ENCODE measurements around the gene SPAG16.
"Not testable (repeated sequence)": the region's sequence is repeated elsewhere in the genome, so short reads cannot be mapped to it uniquely, and the experiment has no call there.

Gene SPAG16

GRCh38 chr2:213315168-213315876 is 31.1 kb downstream of the SPAG16 start:
- H3K4me3 ChIP-seq (ENCODE audit: low read length) = no peak overlapping the region
- H3K9me3 ChIP-seq (ENCODE audit: insufficient read depth, low read depth, low read length) = no peaks in the 10 kb centered on the region
- H3K27me3 ChIP-seq (ENCODE audit: insufficient read depth, low read length) = no peaks in the 10 kb centered on the region
- peaks cover 15% of the 10 kb centered on the region for H3K36me3 ChIP-seq (ENCODE audit: insufficient read depth, low read depth, low read length)
- no peak overlapping the region for H3K9ac ChIP-seq (ENCODE audit: low read depth, low read length)
- H3K4me1 ChIP-seq (ENCODE audit: insufficient read depth, low read length) = no peaks in the 10 kb centered on the region
- H3K27ac ChIP-seq (ENCODE audit: low read length) = no peak overlapping the region

- H3K27me3 ChIP-seq (ENCODE audit: insufficient read depth, low read length) = no peaks in the 10 kb centered on the region
- H3K9ac ChIP-seq (ENCODE audit: low read depth, low read length) = no peak overlapping the region
- H3K9me3 ChIP-seq (ENCODE audit: insufficient read depth, low read depth, low read length) = no peaks in the 10 kb centered on the region
- no peak overlapping the region for H3K4me3 ChIP-seq (ENCODE audit: low read length)
- no peak overlapping the region for H3K27ac ChIP-seq (ENCODE audit: low read length)
- peaks cover 15% of the 10 kb centered on the region for H3K36me3 ChIP-seq (ENCODE audit: insufficient read depth, low read depth, low read length)
- no peaks in the 10 kb centered on the region for H3K4me1 ChIP-seq (ENCODE audit: insufficient read depth, low read length)
Measured at GRCh38 chr2:213316001-213316735, 31.9 kb downstream of the SPAG16 start.

GRCh38 chr2:213317929-213318328 is 33.7 kb downstream of the SPAG16 start:
- Histone ChIP-seq H3K9me3 (ENCODE audit: insufficient read depth, low read depth, low read length) (no peaks in the 10 kb centered on the region), H3K27ac (ENCODE audit: low read length) (no peak overlapping the region), H3K27me3 (ENCODE audit: insufficient read depth, low read length) (no peaks in the 10 kb centered on the region), H3K9ac (ENCODE audit: low read depth, low read length) (no peak overlapping the region), H3K36me3 (ENCODE audit: insufficient read depth, low read depth, low read length) (peaks cover 12% of the 10 kb centered on the region), H3K4me3 (ENCODE audit: low read length) (no peak overlapping the region), H3K4me1 (ENCODE audit: insufficient read depth, low read length) (no peaks in the 10 kb centered on the region)

- Histone ChIP-seq H3K27me3 (ENCODE audit: insufficient read depth, low read length) (no peaks in the 10 kb centered on the region), H3K9ac (ENCODE audit: low read depth, low read length) (no peak overlapping the region), H3K36me3 (ENCODE audit: insufficient read depth, low read depth, low read length) (peaks cover 16% of the 10 kb centered on the region), H3K9me3 (ENCODE audit: insufficient read depth, low read depth, low read length) (no peaks in the 10 kb centered on the region; the same call in 1 of the 2 replicates), H3K27ac (ENCODE audit: low read length) (no peak overlapping the region), H3K4me1 (ENCODE audit: insufficient read depth, low read length) (no peaks in the 10 kb centered on the region), H3K4me3 (ENCODE audit: low read length) (no peak overlapping the region)
Measured at GRCh38 chr2:213320604-213321003, 36.3 kb downstream of the SPAG16 start.

- no peaks in the 10 kb centered on the region for H3K4me1 ChIP-seq (ENCODE audit: insufficient read depth, low read length)
- no peak overlapping the region for H3K9ac ChIP-seq (ENCODE audit: low read depth, low read length)
- no peaks in the 10 kb centered on the region for H3K27me3 ChIP-seq (ENCODE audit: insufficient read depth, low read length)
- H3K9me3 ChIP-seq (ENCODE audit: insufficient read depth, low read depth, low read length) = peaks cover 51% of the 10 kb centered on the region
- H3K27ac ChIP-seq (ENCODE audit: low read length) = no peak overlapping the region
- no peak overlapping the region for H3K4me3 ChIP-seq (ENCODE audit: low read length)
- no peaks in the 10 kb centered on the region for H3K36me3 ChIP-seq (ENCODE audit: insufficient read depth, low read depth, low read length)
Measured at GRCh38 chr2:213336253-213336770, 52.0 kb downstream of the SPAG16 start.

GRCh38 chr2:213353419-213353818 is 69.2 kb downstream of the SPAG16 start:
- Histone ChIP-seq H3K9me3 (ENCODE audit: insufficient read depth, low read depth, low read length) (peaks cover 4% of the 10 kb centered on the region; the same call in 1 of the 2 replicates), H3K4me1 (ENCODE audit: insufficient read depth, low read length) (no peaks in the 10 kb centered on the region; the same call in 1 of the 2 replicates), H3K9ac (ENCODE audit: low read depth, low read length) (no peak overlapping the region), H3K27ac (ENCODE audit: low read length) (no peak overlapping the region), H3K27me3 (ENCODE audit: insufficient read depth, low read length) (no peaks in the 10 kb centered on the region), H3K36me3 (ENCODE audit: insufficient read depth, low read depth, low read length) (no peaks in the 10 kb centered on the region), H3K4me3 (ENCODE audit: low read length) (no peak overlapping the region)

GRCh38 chr2:213376644-213377043 is 92.4 kb downstream of the SPAG16 start:
- H3K27ac ChIP-seq (ENCODE audit: low read length) = no peak overlapping the region

GRCh38 chr2:213407027-213407426 is 122.8 kb downstream of the SPAG16 start:
- H3K27me3 ChIP-seq (ENCODE audit: insufficient read depth, low read length); H3K36me3 ChIP-seq (ENCODE audit: insufficient read depth, low read depth, low read length); H3K9ac ChIP-seq (ENCODE audit: low read depth, low read length); H3K27ac ChIP-seq (ENCODE audit: low read length); H3K9me3 ChIP-seq (ENCODE audit: insufficient read depth, low read depth, low read length); H3K4me1 ChIP-seq (ENCODE audit: insufficient read depth, low read length); H3K4me3 ChIP-seq (ENCODE audit: low read length): not testable (repeated sequence)

More at GRCh38 chr2:213376644-213377043, 92.4 kb downstream of the SPAG16 start:
- no peaks in the 10 kb centered on the region for H3K9me3 ChIP-seq (ENCODE audit: insufficient read depth, low read depth, low read length)
- H3K4me3 ChIP-seq (ENCODE audit: low read length) = no peak overlapping the region
- no peak overlapping the region for H3K9ac ChIP-seq (ENCODE audit: low read depth, low read length)
- H3K4me1 ChIP-seq (ENCODE audit: insufficient read depth, low read length) = no peaks in the 10 kb centered on the region
- H3K27me3 ChIP-seq (ENCODE audit: insufficient read depth, low read length) = no peaks in the 10 kb centered on the region
- no peaks in the 10 kb centered on the region for H3K36me3 ChIP-seq (ENCODE audit: insufficient read depth, low read depth, low read length)

GRCh38 chr2:213408426-213409070 is 124.3 kb downstream of the SPAG16 start:
- not testable (repeated sequence) for H3K9ac ChIP-seq (ENCODE audit: low read depth, low read length); H3K4me3 ChIP-seq (ENCODE audit: low read length); H3K27ac ChIP-seq (ENCODE audit: low read length); H3K27me3 ChIP-seq (ENCODE audit: insufficient read depth, low read length); H3K4me1 ChIP-seq (ENCODE audit: insufficient read depth, low read length); H3K36me3 ChIP-seq (ENCODE audit: insufficient read depth, low read depth, low read length); H3K9me3 ChIP-seq (ENCODE audit: insufficient read depth, low read depth, low read length)

GRCh38 chr2:213410687-213411086 is 126.4 kb downstream of the SPAG16 start:
- H3K27ac ChIP-seq (ENCODE audit: low read length); H3K9me3 ChIP-seq (ENCODE audit: insufficient read depth, low read depth, low read length); H3K36me3 ChIP-seq (ENCODE audit: insufficient read depth, low read depth, low read length): not testable (repeated sequence)

GRCh38 chr2:213411582-213412289 is 127.5 kb downstream of the SPAG16 start:
- no peaks in the 10 kb centered on the region for H3K9me3 ChIP-seq (ENCODE audit: insufficient read depth, low read depth, low read length)
- H3K9ac ChIP-seq (ENCODE audit: low read depth, low read length) = no peak overlapping the region
- no peak overlapping the region for H3K27ac ChIP-seq (ENCODE audit: low read length)
- no peak overlapping the region for H3K4me3 ChIP-seq (ENCODE audit: low read length)
- no peaks in the 10 kb centered on the region for H3K27me3 ChIP-seq (ENCODE audit: insufficient read depth, low read length)
- no peaks in the 10 kb centered on the region for H3K4me1 ChIP-seq (ENCODE audit: insufficient read depth, low read length)
- H3K36me3 ChIP-seq (ENCODE audit: insufficient read depth, low read depth, low read length) = no peaks in the 10 kb centered on the region

More at GRCh38 chr2:213410687-213411086, 126.4 kb downstream of the SPAG16 start:
- not testable (repeated sequence) for H3K4me3 ChIP-seq (ENCODE audit: low read length); H3K9ac ChIP-seq (ENCODE audit: low read depth, low read length); H3K4me1 ChIP-seq (ENCODE audit: insufficient read depth, low read length); H3K27me3 ChIP-seq (ENCODE audit: insufficient read depth, low read length)

All from iPS-20b (cell line).